HG03565 (cell line): ENCODE results near the gene KNTC1.
A peak's percentile ranks its signal among the peaks of the same experiment; 100 is the strongest.
"Not testable (repeated sequence)": the region's sequence is repeated elsewhere in the genome, so short reads cannot be mapped to it uniquely, and the experiment has no call there.

Source experiments
- ATAC-seq: cut with Tn5 transposase; IDR thresholded peaks from one replicate; pipeline ENCODE4 v1.9.1; 2021; ENCODE audit warnings: mild to moderate bottlenecking, moderate library complexity; ENCODE audit not compliant: unreplicated experiment

The KNTC1 gene

GRCh38 chr12:122558745-122559641, 31.9 kb downstream of the KNTC1 start:
- peak; percentile 33 for ATAC-seq

DNA sequence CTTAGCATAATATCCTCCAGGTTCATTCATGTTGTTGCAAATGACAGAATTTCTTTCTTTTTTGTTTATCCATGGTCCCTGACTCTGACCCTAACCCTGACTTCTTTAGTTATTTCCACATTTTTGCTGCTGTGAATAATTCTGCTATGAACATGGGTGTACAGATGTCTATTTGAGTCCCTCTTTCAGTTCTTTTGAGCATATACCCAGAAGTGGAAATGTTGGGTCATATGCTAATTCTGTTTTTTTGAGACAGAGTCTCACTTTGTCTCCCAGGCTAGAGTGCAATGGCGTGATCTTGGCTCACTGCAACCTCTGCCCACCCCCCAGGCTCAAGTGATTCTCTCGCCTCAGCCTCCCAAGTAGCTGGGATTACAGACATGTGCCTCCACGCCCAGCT, 33.1 kb downstream of the KNTC1 start:
- ATAC-seq: no peak

DNA sequence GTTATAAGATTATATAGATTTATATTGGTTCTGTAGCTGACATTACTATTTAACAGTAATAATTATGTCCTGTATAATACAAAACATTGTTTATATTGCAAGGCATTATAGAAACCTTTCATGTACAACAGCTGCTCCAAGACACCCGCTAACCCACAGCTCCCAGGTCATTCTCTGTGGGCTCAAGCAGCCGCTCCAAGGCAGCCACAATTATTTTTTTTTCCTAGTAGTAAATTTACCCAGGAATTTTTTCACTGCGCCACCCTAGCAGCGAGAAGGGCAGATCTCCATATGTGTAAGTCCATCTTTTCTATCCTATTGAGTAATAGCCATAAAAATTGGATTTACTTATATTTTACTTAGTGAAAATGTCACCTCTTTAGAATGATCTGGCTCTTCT, 36.3 kb downstream of the KNTC1 start:
- no peak for ATAC-seq

GRCh38 chr12:122566816-122567215, 39.8 kb downstream of the KNTC1 start:
- not testable (repeated sequence) for ATAC-seq

GRCh38 chr12:122569288-122569687, 42.2 kb downstream of the KNTC1 start:
- ATAC-seq: no peak

DNA sequence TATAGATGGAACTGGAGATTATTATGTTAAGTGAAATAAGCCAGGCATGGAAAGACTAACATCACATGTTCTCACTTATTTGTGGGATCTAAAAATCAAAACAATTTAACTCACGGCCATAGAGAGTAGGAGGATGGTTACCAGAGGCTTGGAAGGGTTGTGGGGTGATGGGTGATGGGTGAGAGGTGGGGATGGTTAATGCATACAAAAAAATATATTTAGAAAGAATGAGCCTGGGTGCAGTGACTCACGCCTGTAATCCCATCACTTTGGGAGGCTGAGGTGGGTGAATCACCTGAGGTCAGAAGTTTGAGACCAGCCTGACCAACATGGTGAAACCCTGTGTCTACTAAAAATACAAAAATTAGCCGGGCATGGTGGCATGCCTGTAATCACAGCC, 43.0 kb downstream of the KNTC1 start:
- not testable (repeated sequence) for ATAC-seq

DNA sequence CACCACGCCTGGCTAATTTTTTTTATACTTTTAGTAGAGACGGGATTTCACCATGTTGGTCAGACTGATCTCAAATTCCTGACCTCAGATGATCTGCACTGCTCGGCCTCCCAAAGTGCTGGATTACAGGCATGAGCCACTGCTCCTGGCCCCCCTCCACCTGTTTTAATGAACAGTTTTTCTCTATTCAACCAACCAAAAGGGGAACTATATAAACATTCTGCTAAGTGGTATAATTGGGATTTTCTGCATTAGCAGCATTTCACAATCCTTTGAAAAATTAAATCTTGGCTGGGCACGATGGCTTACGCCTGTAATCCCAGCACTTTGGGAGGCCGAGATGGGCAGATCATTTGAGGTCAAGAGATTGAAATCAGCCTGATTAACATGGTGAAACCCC, 44.8 kb downstream of the KNTC1 start:
- ATAC-seq: no peak

DNA sequence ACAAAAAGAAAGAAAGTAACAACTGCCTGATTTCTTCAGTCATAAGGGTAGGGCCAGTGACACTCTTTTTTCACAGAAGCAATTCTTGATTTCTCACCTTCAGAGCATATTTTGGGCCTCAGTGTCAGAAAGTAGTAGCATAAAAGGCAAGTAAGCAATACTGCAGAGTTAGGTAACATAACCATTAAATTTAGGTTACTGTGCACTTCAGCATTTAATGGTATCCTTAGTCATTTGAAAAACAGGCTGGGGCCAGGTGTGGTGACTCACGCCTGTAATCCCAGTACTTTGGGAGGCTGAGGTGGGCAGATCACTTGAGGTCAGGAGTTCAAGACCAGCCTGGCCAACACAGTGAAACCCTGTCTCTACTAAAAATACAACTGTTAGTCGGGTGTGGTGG, 56.2 kb downstream of the KNTC1 start:
- not testable (repeated sequence) for ATAC-seq

DNA sequence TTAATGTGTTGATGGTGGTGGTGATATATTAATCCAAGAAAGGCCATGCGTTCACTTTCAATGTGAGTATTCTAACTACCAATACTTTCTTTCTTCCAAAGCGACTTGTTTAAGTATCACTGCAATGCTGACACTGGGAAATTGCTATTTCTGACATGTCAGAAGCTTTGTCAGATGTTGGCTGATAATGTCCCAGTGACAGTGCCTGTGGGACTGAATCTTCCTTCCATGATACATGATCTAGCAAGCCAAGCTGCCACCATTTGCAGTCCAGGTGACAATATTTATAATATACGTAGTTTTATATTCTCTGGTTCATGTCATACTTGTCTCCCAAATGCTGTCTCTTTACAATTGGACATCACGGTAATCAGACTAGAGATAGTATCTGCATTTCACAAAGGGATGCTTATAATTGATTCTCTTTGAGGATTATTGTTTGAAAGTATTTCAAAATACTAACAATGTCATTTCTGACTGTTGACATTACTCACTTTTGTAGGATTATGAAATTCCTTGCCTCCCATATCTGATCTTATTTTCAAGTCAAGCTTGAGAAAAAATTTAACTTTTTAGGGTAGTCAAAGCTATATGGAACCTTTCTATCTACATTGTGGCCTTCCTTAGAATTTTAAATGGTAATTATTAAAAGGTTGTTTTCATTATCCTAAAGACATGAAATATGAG, 57.3 kb downstream of the KNTC1 start:
- ATAC-seq: no peak

DNA sequence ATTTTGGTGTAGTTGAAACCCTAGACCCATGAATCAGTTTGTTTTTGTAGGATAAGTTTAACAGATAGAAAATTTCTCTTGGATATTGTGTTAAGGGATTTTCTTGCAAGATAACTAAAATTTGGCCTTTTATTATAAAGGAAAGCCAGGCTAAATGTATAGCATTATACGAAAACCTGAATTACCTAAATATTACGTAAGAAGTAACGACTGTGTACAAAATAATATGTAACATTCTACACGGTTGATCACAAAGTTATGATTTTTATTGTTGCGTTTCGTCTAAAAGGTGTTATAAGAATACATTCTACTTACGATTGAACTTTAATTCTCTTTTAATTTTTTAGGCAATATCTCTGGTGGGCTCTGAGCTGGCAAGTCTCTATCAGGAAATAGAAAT, 63.9 kb downstream of the KNTC1 start:
- no peak for ATAC-seq

DNA sequence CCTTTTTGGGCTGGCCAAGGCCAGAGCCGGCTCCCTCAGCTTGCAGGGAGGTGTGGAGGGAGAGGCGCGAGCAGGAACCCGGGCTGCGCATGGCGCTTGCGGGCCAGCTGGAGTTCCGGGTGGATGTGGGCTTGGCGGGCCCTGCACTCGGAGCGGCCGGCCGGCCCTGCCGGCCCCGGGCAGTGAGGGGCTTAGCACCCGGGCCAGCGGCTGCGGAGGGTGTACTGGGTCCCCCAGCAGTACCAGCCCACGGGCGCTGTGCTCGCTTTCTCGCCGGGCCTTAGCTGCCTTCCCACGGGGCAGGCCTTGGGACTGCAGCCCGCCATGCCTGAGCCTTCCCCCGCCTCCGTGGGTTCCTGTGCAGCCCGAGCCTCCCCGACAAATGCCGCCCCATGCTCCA, 64.9 kb downstream of the KNTC1 start:
- not testable (repeated sequence) for ATAC-seq

- ATAC-seq: not testable (repeated sequence)
Measured at GRCh38 chr12:122592543-122592942, 65.5 kb downstream of the KNTC1 start.

DNA sequence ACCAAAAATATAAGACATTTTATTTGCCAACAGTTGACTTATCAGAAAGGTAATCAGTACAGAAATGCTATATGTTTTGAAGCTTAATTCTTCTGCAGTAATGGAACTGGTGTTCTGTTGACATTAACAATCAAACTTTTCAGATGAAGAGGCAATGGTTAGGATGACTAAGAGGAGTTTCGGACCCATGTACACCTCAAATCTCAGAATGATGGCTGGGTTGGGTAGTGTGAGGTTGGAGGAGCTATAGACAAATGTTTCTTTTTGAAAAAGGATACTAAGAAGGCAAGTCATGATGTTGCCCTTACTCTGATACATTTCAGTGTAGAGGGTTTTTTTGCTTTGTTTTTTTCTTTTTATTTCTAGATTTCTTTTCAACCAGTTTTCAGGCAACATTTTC, 66.9 kb downstream of the KNTC1 start:
- ATAC-seq: no peak

- ATAC-seq: no peak
Measured at GRCh38 chr12:122596838-122597237, 69.8 kb downstream of the KNTC1 start.

- ATAC-seq: no peak
Measured at GRCh38 chr12:122602456-122602855, 75.4 kb downstream of the KNTC1 start.

GRCh38 chr12:122604993-122605392, 77.9 kb downstream of the KNTC1 start:
- no peak for ATAC-seq

GRCh38 chr12:122609732-122610131, 82.7 kb downstream of the KNTC1 start:
- no peak for ATAC-seq

DNA sequence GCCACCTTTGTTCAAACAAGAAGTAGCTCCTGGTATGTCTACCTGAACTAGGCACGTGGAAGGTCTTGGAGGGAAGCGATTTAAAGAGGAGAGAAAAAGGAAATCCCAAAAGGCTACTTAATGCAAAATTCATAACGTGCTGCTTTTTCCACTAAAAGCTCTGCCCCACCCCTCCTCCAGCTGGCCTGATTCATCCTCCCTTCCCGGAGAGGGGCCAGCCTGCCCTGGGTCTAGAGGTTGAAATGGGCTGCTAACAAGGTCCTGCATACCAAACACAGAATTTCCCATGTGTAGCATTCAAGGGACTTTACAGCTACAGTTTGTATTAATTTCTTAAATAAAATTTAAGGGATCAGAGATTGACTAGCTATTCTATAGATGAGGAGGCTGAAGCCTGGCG, 83.2 kb downstream of the KNTC1 start:
- ATAC-seq: no peak

GRCh38 chr12:122610911-122611310, 83.9 kb downstream of the KNTC1 start:
- ATAC-seq: no peak

- ATAC-seq: no peak
Measured at GRCh38 chr12:122614839-122615238, 87.8 kb downstream of the KNTC1 start.

DNA sequence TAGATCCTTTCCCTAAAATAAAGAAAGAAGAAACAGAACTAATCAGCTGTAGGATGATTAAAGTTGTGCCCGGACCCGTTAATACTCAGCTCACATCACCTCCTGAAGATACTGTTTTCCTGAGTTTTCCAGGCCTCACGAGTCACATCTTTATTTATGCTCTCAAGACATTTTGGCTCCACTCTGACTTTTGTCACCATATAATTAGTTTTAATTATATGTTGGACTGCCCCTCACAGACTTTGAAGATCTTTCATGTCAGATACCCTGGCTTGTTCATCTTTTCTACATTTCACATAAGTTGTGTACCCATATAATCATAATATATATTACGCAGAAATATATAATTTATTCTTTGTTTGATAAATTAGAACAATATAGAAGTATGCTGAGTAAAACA, 88.7 kb downstream of the KNTC1 start:
- ATAC-seq: no peak

- ATAC-seq: no peak
Measured at GRCh38 chr12:122635471-122635870, 108.4 kb downstream of the KNTC1 start.
